SK-N-SH treated with all-trans-retinoic acid at 6 μM for 48 hours (cell line): ENCODE results near the gene SLC7A8.
"Not testable (repeated sequence)": the region's sequence is repeated elsewhere in the genome, so short reads cannot be mapped to it uniquely, and the experiment has no call there.

ENCODE experiments used
- ATAC-seq: fragments of 200-7000 bp; cut with Tn5 transposase; 3 replicates; pipeline ENCODE4 v1.9.1; 2020; ENCODE audit warnings: mild to moderate bottlenecking, moderate library complexity
- CSDC2 ChIP-seq: fragments of 250-450 bp; sonication (Bioruptor Pico); IDR thresholded peaks from 2 replicates; pipeline ENCODE4 v1.5.0; 2020; ENCODE audit warnings: mild to moderate bottlenecking, moderate library complexity
- GLIS3 ChIP-seq: fragments of 250-450 bp; sonication (Bioruptor Pico); IDR thresholded peaks from 2 replicates; pipeline ENCODE4 v1.5.0; 2020; ENCODE audit warnings: mild to moderate bottlenecking, moderate library complexity
- ISL1 ChIP-seq: fragments of 250-450 bp; sonication (Bioruptor Pico); IDR thresholded peaks from 2 replicates; pipeline ENCODE4 v2.1.2; 2022; ENCODE audit warnings: mild to moderate bottlenecking, moderate library complexity
- OSR1 ChIP-seq: fragments of 250-450 bp; sonication (Bioruptor Pico); IDR thresholded peaks from 2 replicates; pipeline ENCODE4 v1.8.0; 2022; ENCODE audit warnings: moderate library complexity, mild to moderate bottlenecking, inconsistent platforms
- PATZ1 ChIP-seq: fragments of 250-450 bp; sonication (Bioruptor Pico); IDR thresholded peaks from 2 replicates; pipeline ENCODE4 v1.8.0; 2020; ENCODE audit warnings: mild to moderate bottlenecking, moderate library complexity, borderline replicate concordance
- POU6F1 ChIP-seq: fragments of 250-450 bp; sonication (Bioruptor Pico); IDR thresholded peaks from 2 replicates; pipeline ENCODE4 v1.8.0; 2021; ENCODE audit warnings: low read depth, mild to moderate bottlenecking, moderate library complexity, borderline replicate concordance
- PPARA ChIP-seq: fragments of 250-450 bp; sonication (Bioruptor Pico); IDR thresholded peaks from 2 replicates; pipeline ENCODE4 v1.5.0; 2020; ENCODE audit warnings: mild to moderate bottlenecking, borderline replicate concordance
- RARB ChIP-seq: fragments of 250-450 bp; sonication (Bioruptor Pico); IDR thresholded peaks from 2 replicates; pipeline ENCODE4 v1.8.0; 2021; ENCODE audit warnings: mild to moderate bottlenecking, moderate library complexity
- SNAI2 ChIP-seq: fragments of 250-450 bp; sonication (Bioruptor Pico); IDR thresholded peaks from 2 replicates; pipeline ENCODE4 v1.5.0; 2020; ENCODE audit warnings: mild to moderate bottlenecking, moderate library complexity
- TCF4 ChIP-seq: fragments of 250-450 bp; sonication (Bioruptor Pico); IDR thresholded peaks from 2 replicates; pipeline ENCODE4 v1.8.0; 2021; ENCODE audit warnings: mild to moderate bottlenecking, moderate library complexity, borderline replicate concordance
- TOX ChIP-seq: fragments of 250-450 bp; sonication (Bioruptor Pico); IDR thresholded peaks from 2 replicates; pipeline ENCODE4 v1.8.0; 2021; ENCODE audit warnings: mild to moderate bottlenecking, moderate library complexity, borderline replicate concordance
- ZFP3 ChIP-seq: fragments of 250-450 bp; sonication (Bioruptor Pico); IDR thresholded peaks from 2 replicates; pipeline ENCODE4 v1.5.0; 2020; ENCODE audit warnings: mild to moderate bottlenecking, moderate library complexity
- ZFP30 ChIP-seq: fragments of 450-650 bp; formaldehyde crosslinking; IDR thresholded peaks from 2 replicates; pipeline ENCODE4 v1.5.0; 2022; ENCODE audit warnings: mild to moderate bottlenecking, moderate library complexity
- ZNF565 ChIP-seq: fragments of 450-650 bp; formaldehyde crosslinking; conservative IDR thresholded peaks from 2 replicates; pipeline ENCODE4 v1.5.0; 2020; ENCODE audit warnings: low read depth, mild to moderate bottlenecking, moderate library complexity
- ZNF70 ChIP-seq: fragments of 450-650 bp; formaldehyde crosslinking; IDR thresholded peaks from 2 replicates; pipeline ENCODE4 v1.5.0; 2020; ENCODE audit warnings: mild to moderate bottlenecking, moderate library complexity
- ZNF8 ChIP-seq: fragments of 450-650 bp; formaldehyde crosslinking; IDR thresholded peaks from 2 replicates; pipeline ENCODE4 v1.5.0; 2020; ENCODE audit warnings: mild to moderate bottlenecking, moderate library complexity
- TF ChIP-seq, protein P1 (sequence below): fragments of 250-450 bp; sonication (Bioruptor Pico); IDR thresholded peaks from 2 replicates; pipeline ENCODE4 v1.5.1; 2020; ENCODE audit warnings: low read depth, mild to moderate bottlenecking, moderate library complexity
- TF ChIP-seq, protein P2 (sequence below): fragments of 250-450 bp; sonication (Bioruptor Pico); IDR thresholded peaks from 2 replicates; pipeline ENCODE4 v1.5.0; 2020; ENCODE audit warnings: mild to moderate bottlenecking, moderate library complexity

SLC7A8 gene

GRCh38 chr14:23113431-23114119 lies 69.9 kb downstream of the SLC7A8 start:
- TF ChIP-seq TOX (no peak), ZNF70 (CRISPR knock-in tag) (no peak), PPARA (CRISPR knock-in tag) (no peak), TCF4 (no peak), ZFP3 (CRISPR knock-in tag) (no peak), POU6F1 (CRISPR knock-in tag) (no peak), PATZ1 (CRISPR knock-in tag) (no peak), ZNF8 (CRISPR knock-in tag) (no peak), GLIS3 (no peak), ISL1 (CRISPR knock-in tag) (no peak), ZNF565 (CRISPR knock-in tag) (no peak)
- no peak for ATAC-seq

DNA sequence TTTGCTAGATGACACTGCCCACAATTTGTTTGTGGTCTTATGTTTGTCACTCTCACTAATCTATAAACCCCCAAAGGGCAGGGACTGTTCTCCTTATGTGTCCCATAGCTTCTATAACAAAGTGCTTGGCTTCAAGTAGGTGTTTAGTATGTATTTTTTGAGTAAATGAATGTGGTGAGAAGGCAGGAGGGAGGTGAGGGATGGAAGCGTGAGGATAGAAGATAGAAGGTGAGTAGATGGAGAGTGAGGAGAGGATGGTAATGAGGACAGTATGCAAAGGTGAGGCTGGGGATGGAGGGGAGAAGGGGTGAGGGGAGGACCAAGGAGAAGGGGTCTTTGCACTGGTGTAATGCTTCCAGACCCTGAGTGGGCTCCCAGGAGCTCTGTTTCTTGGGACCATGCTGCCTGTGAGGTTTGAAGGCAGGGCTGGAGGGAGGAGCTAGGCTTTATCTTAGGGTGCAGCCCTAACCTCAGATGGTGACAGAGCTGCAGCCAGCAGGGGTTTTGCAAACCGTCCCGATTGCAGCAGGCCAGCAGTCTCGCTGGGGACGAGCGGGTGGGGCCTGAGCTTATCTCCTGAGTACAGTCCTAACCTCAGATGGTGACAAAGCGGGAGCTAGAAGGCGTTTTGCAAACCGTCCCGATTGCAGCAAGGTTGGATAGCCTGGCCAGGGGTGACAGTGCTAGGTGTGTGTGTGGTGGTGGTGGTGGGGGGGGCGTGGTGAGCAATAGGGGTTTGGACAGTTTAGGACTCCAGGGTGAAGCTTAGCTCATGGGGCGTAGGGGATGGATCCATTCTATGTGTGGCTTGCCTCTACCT lies 70.9 kb downstream of the SLC7A8 start:
- TF ChIP-seq GLIS3 (no peak), ZFP3 (CRISPR knock-in tag) (no peak), ISL1 (CRISPR knock-in tag) (no peak), OSR1 (no peak), ZFP30 (CRISPR knock-in tag) (no peak)
- no peak for ATAC-seq

DNA sequence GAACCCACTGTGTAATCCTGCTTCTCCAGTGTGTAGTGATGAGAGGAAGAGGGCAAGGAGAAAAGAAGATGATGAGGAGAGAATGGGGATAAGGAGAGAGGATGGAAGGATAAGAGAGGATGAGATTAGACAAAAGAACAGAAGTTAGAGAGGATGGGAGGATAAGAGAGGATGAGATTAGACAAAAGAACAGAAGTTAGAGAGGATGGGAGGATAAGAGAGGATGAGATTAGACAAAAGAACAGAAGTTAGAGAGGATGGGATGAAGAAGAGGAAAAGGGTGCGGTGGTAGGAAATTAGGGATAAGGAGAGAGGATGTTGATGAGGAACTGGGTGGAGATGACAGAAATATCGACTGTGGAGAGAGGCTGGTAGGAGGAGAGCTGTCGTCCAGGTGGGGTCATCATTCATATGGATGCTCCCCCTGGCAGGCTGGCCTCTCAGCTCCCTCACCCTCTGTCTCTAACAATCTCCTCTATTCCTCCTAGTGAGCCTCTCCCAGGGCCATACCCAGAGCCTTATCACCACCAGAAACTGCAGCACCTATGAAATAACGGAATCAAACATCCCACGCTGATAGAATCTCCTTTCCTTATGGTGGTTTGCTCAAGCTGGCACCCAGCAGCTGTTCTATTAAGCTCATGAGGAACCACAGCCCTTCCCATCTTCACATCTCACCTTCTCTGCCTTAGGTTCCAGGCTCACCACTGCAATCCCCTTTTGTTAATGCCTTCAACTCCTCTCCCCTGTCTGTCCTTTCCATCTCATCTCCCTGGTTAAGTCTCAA lies 72.7 kb downstream of the SLC7A8 start:
- ATAC-seq, result no peak
- no peak for TF ChIP-seq ZNF8 (CRISPR knock-in tag)
- TF ChIP-seq SNAI2, result no peak
- TF ChIP-seq, protein P1, sequence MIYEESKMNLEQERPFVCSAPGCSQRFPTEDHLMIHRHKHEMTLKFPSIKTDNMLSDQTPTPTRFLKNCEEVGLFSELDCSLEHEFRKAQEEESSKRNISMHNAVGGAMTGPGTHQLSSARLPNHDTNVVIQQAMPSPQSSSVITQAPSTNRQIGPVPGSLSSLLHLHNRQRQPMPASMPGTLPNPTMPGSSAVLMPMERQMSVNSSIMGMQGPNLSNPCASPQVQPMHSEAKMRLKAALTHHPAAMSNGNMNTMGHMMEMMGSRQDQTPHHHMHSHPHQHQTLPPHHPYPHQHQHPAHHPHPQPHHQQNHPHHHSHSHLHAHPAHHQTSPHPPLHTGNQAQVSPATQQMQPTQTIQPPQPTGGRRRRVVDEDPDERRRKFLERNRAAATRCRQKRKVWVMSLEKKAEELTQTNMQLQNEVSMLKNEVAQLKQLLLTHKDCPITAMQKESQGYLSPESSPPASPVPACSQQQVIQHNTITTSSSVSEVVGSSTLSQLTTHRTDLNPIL, result no peak
- TF ChIP-seq PATZ1 (CRISPR knock-in tag), result no peak
- no peak for TF ChIP-seq GLIS3
- no peak for TF ChIP-seq ISL1 (CRISPR knock-in tag)

DNA sequence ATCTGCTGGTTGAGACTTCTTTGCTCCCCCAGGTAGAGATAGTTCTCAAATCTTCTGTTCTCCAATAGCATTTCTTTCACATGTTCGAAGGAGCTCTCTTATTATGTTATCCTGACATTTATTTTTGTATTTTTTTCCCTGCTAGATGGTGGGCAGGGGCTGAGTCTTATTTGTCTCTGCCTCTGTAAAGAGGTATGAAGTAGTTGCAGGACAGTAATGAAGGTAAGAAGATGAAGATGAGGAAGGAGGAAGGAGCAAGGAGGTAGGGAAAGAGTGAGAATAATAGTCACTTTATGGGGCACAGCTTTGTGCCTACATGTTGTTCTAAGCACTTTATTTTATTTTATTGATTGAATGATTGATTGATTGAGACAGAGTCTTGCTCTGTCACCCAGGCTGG lies 73.7 kb downstream of the SLC7A8 start:
- no peak for TF ChIP-seq CSDC2 (CRISPR knock-in tag)
- TF ChIP-seq ISL1 (CRISPR knock-in tag), result no peak
- no peak for TF ChIP-seq ZFP3 (CRISPR knock-in tag)
- no peak for TF ChIP-seq SNAI2
- TF ChIP-seq PPARA (CRISPR knock-in tag), result no peak
- TF ChIP-seq TCF4, result no peak
- no peak for TF ChIP-seq RARB (CRISPR knock-in tag)
- TF ChIP-seq, protein P2, sequence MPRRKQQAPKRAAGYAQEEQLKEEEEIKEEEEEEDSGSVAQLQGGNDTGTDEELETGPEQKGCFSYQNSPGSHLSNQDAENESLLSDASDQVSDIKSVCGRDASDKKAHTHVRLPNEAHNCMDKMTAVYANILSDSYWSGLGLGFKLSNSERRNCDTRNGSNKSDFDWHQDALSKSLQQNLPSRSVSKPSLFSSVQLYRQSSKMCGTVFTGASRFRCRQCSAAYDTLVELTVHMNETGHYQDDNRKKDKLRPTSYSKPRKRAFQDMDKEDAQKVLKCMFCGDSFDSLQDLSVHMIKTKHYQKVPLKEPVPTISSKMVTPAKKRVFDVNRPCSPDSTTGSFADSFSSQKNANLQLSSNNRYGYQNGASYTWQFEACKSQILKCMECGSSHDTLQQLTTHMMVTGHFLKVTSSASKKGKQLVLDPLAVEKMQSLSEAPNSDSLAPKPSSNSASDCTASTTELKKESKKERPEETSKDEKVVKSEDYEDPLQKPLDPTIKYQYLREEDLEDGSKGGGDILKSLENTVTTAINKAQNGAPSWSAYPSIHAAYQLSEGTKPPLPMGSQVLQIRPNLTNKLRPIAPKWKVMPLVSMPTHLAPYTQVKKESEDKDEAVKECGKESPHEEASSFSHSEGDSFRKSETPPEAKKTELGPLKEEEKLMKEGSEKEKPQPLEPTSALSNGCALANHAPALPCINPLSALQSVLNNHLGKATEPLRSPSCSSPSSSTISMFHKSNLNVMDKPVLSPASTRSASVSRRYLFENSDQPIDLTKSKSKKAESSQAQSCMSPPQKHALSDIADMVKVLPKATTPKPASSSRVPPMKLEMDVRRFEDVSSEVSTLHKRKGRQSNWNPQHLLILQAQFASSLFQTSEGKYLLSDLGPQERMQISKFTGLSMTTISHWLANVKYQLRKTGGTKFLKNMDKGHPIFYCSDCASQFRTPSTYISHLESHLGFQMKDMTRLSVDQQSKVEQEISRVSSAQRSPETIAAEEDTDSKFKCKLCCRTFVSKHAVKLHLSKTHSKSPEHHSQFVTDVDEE (CRISPR knock-in tag), result no peak
- TF ChIP-seq GLIS3, result no peak
- TF ChIP-seq ZFP30 (CRISPR knock-in tag), result no peak
- no peak for TF ChIP-seq ZNF8 (CRISPR knock-in tag)
- no peak for TF ChIP-seq OSR1
- TF ChIP-seq, all 23 proteins: peak for 0
- no peak for ATAC-seq

DNA sequence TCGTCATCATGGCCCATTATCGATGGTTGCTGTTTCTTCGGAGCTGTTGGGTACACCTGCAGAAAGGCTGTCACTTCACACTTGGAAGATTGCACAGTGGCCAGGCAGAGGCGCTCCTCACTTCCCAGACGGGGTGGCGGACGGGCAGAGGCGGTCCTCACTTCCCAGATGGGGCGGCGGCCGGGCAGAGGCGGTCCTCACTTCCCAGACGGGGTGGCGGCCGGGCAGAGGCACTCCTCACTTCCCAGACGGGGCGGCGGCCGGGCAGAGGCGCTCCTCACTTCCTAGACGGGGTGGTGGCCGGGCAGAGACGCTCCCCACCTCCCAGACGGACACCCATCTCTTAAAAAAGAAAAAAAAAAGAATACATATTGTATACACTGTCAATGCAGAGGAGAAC lies 75.3 kb downstream of the SLC7A8 start:
- ATAC-seq, result not testable (repeated sequence)

GRCh38 chr14:23107620-23108019 lies 75.8 kb downstream of the SLC7A8 start:
- ATAC-seq, result not testable (repeated sequence)
